Glomerular visceral epithelial cell (primary cell): Measurements from ENCODE around the gene ANXA2.
"Not testable (repeated sequence)": the region's sequence is repeated elsewhere in the genome, so short reads cannot be mapped to it uniquely, and the experiment has no call there.

Source experiments
- DNase-seq: peaks from one replicate; pipeline ENCODE4 v3.0.0-alpha.2; 2016; ENCODE audit errors: extremely low spot score

The ANXA2 gene

DNA sequence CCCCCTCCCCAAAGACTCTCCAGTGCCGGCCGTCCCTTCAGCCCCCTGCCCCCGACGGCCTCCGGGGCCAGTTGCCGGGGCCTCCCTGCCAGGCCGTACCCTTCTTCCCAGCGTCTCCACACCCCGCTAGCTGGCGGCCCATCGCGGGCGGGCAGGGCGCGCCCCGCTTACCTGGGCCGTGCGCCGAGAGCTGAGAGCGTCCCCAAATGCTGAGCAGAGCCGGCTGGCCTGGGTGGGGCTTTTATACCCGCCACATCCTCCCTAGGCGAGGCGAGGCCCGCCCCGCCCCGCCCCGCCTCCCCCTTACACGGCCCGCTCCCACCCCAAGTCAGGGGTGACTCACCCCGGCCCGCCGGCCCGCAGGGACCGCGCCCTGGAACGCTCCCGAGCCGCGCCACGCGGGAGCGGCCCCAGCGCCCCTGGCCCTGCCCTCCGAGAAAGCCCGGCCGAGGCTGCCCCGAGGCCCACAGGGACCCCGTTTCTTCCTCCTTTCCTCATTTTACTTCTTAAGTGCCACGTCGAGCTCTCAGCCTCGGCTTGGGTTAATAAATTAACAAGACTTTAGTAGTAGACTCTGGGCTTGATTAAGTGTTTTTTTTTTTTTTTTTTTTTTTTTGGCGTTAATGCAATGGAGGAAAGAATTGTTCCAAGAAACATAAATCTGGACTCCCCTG, at the start of gene ANXA2:
Gene ANXA2 (minus strand): TSS at position 215 of the 674 bp plus-strand sequence. CDS start 11,911 bp downstream, outside the sequence.
- peak; percentile 96 for DNase-seq

DNA sequence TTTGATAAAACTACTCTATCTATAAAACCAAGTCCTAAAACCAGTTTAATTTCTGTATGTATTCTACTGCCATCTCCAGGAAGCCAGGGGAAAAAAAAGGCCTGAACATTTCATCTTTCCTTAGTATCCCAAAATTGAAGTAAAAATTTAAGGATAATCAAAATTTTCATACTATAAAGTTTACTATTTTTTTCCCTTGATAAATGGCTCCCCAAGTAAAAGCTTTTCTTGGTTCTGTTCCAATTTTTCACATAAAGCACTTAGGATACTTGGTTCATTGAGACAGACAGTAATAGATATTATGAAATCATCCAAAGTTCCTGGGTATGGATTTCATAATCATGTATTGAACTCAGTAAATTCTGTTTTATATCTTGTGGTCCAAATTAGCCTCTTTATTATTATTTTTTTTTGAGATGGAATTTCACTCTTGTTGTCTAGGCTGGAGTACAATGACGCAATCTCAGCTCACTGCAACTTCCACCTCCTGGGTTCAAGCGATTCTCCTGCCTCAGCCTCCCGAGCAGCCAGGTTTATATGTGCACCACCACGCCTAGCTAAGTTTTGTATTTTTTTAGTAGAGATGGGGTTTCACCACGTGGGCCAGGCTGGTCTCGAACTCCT, 46.6 kb upstream of the ANXA2 start:
- peak; percentile 31 for DNase-seq

DNA sequence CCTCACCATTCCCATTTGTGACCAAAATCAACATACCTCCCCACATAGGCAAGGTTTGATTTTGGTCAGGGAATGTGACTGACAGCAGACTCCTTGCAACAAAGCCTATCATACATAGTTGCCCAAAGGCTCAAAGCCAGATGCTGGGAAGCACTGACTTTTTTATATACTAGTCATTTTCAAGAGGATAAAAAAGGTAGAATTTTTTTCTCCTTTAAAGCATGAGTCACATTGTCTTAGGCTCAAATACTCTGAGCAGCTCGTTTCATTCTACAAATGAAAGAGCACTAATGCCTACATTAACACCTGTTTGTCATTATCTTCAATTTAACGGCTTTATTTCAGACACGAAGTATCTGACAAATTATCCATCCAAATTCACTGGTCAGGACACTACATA, 45.0 kb upstream of the ANXA2 start:
- DNase-seq: no peak

GRCh38 chr15:60442031-60442650, 44.4 kb upstream of the ANXA2 start:
- DNase-seq: no peak

DNA sequence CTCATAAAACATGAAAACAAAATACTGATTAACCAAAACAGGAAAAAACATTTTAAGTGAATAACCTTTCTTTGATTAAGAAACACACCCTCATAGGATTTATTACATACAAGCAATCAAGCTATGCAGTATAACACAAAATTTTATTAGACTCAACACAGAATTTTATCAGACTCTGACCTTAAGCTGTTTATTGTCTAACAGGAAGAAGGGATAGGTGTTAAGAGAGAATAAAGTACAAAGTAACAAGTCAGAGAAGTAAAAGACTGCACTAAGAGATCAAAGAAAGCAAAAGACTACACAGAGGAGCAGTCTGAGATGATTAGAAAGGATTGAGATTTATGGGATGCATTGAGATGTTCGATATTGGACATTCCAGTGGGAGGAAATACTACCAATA, 43.5 kb upstream of the ANXA2 start:
- no peak for DNase-seq

GRCh38 chr15:60438646-60439045, 40.9 kb upstream of the ANXA2 start:
- no peak for DNase-seq

GRCh38 chr15:60428935-60429334, 31.1 kb upstream of the ANXA2 start:
- no peak for DNase-seq

- no peak for DNase-seq
These were observed 29.2 kb upstream of the ANXA2 start for GRCh38 chr15:60426870-60427508.

GRCh38 chr15:60425461-60425860, 27.7 kb upstream of the ANXA2 start:
- DNase-seq: no peak

DNA sequence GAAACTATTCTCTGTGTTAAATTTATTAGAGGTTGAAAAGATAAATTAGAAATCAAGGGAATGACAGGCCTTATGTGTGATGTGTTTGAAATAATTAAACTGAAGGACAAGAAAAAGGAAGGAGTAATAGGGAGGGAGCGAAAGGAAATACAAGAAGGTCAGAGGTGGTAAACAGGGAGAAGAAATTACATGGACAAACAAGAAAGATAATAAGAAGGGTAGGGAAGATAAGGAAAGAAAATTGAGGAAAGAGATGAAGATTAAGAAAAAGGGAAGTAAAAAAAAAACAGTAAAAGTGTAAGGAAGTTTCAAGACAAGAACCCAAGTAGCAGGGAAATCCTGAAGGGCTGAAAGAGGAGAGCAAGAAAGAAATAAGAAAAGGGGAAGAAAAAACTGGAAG, 26.2 kb upstream of the ANXA2 start:
- no peak for DNase-seq

DNA sequence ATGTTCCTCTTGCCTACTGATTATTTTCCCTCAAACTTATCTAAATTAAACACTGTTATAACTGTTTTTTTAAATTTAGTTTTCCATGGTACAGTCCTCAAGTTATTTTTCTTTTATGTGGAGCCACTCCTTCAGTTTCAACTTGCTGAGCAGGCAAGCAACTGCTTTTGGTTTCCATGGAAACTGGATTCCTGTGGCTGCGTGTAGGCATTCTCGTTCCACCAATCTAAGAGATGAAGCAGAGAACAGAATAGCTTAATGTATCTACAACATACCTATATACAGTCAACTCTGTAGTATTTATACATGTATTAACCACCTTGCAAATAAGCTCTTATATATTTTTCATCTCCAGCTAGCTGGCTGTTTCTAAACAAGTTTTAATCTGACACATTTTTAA, 25.8 kb upstream of the ANXA2 start:
- DNase-seq: peak; percentile 90

- peak; percentile 69 for DNase-seq
These were observed 23.8 kb upstream of the ANXA2 start for GRCh38 chr15:60421544-60421943.

- no peak for DNase-seq
These were observed 22.5 kb upstream of the ANXA2 start for GRCh38 chr15:60420203-60420716.

- DNase-seq: no peak
These were observed 22.0 kb upstream of the ANXA2 start for GRCh38 chr15:60419753-60420152.

DNA sequence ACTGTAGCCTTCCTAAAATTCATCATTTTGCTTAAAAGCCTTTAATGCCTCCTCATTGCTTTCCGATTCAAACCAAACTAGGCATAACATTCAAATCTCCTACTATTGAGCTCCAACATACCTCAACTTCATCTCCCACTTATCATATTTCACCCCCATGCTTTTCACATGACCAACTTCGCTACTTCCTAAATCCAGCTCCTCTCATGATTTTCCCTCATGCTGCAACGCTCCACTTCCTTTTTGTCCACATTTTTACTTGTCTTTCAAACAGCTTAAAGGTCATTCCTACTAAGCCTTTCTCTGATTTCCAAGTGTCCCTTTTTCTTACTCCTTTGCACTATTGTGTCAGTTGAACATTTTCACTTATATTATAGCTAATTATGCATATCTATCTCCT, 20.3 kb upstream of the ANXA2 start:
- DNase-seq: no peak

GRCh38 chr15:60417112-60417511, 19.3 kb upstream of the ANXA2 start:
- no peak for DNase-seq

DNA sequence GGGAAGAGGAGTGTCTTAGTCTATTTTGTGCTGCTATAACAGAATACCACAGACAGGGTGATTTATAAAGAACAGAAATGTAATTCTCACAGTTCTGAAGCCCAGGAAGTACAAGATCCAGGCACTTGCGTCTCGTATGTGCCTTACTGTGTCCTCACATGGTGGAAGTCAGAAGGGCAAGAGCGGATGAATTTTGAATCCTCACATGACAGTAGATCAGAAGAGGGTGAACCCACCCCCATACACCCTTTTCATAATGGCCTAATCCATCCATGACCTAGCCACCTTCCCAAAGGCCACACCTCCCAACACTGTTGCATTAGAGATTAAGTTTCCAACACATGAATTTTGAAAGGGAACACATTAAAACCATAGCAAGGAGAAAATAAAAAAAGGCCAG, 18.7 kb upstream of the ANXA2 start:
- DNase-seq: no peak

DNA sequence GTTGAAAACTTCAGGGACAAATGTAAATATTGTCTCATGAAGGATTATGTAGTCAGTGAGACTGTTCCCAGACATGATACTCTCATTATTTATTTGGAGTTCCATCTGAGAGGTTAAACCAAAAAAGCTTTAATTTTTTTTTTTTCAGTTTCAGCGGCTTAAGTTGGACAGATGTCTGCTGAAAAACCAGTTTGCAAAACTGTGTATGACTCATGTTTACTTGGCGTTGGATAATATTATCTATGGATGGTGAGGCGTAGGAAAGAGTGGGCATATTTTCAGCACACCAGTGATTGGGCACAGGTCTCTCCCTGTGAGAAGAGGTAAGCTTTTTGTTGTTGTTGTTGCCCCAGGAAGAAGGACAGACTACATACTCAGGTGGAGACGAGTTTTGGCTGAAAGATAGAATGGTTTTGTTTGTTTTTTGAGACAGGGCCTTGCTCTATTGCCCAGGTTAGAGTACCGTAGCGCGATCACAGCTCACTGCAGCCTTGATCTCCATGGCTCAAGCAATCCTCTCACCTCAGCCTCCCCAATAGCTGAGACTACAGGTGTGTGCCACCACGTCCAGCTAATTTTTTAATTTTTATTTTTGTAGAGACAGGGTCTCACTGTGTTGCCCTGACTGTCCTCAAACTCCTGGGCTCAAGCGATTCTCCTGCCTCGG, 16.4 kb upstream of the ANXA2 start:
- DNase-seq: no peak

- DNase-seq: no peak
These were observed 15.5 kb upstream of the ANXA2 start for GRCh38 chr15:60413231-60413824.

DNA sequence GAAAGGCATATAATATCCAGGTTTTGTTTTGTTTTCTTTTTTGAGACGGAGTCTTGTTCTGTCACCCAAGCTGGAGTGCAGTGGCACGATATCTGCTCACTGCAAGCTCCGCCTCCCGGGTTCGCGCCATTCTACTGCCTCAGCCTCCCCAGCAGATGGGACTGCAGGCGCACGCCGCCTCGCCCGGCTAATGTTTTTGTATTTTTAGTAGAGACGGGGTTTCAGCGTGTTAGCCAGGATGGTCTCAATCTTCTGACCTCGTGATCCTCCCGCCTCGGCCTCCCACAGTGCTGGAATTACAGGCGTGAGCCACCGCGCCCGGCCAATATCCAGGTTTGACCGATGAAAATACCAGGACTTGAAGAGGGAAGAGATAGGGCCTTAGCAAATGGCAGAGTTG, 15.0 kb upstream of the ANXA2 start:
- DNase-seq: not testable (repeated sequence)

DNA sequence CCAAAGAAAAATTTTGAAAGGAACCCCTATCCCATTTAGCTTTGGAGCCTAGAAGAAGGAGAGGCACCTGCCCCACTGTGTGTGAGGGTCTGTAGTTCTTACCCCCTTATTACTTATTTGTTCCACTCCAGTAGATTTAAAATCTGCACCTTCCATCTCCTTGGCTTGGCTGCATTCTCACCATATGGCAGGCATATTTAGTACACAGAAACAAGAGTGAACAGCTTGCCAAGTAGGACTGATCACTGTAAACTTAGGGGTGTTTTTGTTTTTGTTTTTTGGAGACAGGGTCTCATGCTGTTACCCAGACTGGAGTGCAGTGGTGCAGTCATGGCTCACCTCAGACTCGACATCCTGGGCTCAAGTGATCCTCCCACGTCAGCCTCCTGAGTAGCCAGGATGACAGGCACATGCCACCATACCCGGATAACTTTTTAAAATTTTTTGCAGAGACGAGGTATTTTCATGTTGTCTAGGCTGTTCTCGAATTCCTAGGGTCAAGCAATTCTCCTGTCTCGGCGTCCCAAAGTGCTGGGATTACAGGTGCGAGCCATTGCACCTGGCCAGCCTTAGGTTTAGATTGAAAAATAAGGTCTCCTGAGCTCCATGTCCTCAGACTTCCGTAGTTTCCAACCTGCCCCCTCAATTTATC, 14.1 kb upstream of the ANXA2 start:
- no peak for DNase-seq
